Keratinocyte (primary cell): ENCODE data around the gene PTS. TPM values are rescaled to one million over a fixed set of nuclear protein-coding genes. Genes with fewer than 3 reads are reported as not detected.

Experiments used
- DNase-seq: peaks from one replicate; pipeline ENCODE4 v3.0.0-alpha.2; 2011; ENCODE audit warnings: low read depth, missing footprints, low spot score
- FAIRE-seq: peaks from 2 replicates; lab custom pipeline; 2011; peaks lifted over from hg19 to GRCh38; lab: Jason Lieb, UNC
- H2AFZ ChIP-seq: 2 replicates; pipeline ENCODE4 v1.6.0; 2012; ENCODE audit warnings: low read length, control low read depth, inconsistent platforms; ENCODE audit not compliant: control insufficient read depth
- H3K27ac ChIP-seq: 2 replicates; pipeline ENCODE4 v1.5.1; 2011; ENCODE audit warnings: low read length; ENCODE audit not compliant: control insufficient read depth, insufficient read depth
- H3K27me3 ChIP-seq: 3 replicates; pipeline ENCODE4 v1.6.0; 2011; ENCODE audit warnings: low read length; ENCODE audit not compliant: control insufficient read depth, insufficient read depth; ENCODE audit errors: extremely low read depth
- H3K36me3 ChIP-seq, 2 experiments: 2 replicates in 1 of 2; 3 replicates in 1 of 2; pipeline ENCODE4 v1.5.1; 2011; ENCODE audit warnings: low read length in 2 of 2, mild to moderate bottlenecking in 1 of 2; ENCODE audit not compliant: control insufficient read depth in 2 of 2, insufficient read depth in 2 of 2; ENCODE audit errors: extremely low read depth in 1 of 2
- H3K4me1 ChIP-seq: 3 replicates; pipeline ENCODE4 v1.5.1; 2011; ENCODE audit warnings: low read length; ENCODE audit not compliant: control insufficient read depth, insufficient read depth; ENCODE audit errors: extremely low read depth
- H3K4me2 ChIP-seq: 3 replicates; pipeline ENCODE4 v1.6.0; 2011; ENCODE audit warnings: low read depth, low read length; ENCODE audit not compliant: control insufficient read depth, insufficient read depth; ENCODE audit errors: extremely low read depth
- H3K4me3 ChIP-seq, 3 experiments: fragments of 200-600 bp in 1 of 3; sonication (generic) in 1 of 3; 2 replicates in 2 of 3; 3 replicates in 1 of 3; pipeline ENCODE4 v1.5.1; 2011 to 2016; ENCODE audit warnings: low read length in 3 of 3, mild to moderate bottlenecking in 3 of 3, control low read depth in 2 of 3, inconsistent platforms in 1 of 3, low read depth in 1 of 3, mixed read lengths in 1 of 3, mixed run types in 1 of 3, moderate library complexity in 1 of 3; ENCODE audit not compliant: control insufficient read depth in 2 of 3, insufficient read depth in 2 of 3; ENCODE audit errors: extremely low read depth in 1 of 3
- H3K79me2 ChIP-seq: 2 replicates; pipeline ENCODE4 v1.6.0; 2012; ENCODE audit warnings: low read length; ENCODE audit not compliant: control insufficient read depth, insufficient read depth
- H3K9ac ChIP-seq: 3 replicates; pipeline ENCODE4 v1.6.0; 2011; ENCODE audit warnings: low read length; ENCODE audit not compliant: control insufficient read depth, insufficient read depth; ENCODE audit errors: extremely low read depth
- H3K9me1 ChIP-seq: 3 replicates; pipeline ENCODE4 v1.6.0; 2011; ENCODE audit warnings: low read length; ENCODE audit not compliant: control insufficient read depth, insufficient read depth; ENCODE audit errors: extremely low read depth
- H3K9me3 ChIP-seq: 2 replicates; pipeline ENCODE4 v1.5.1; 2012; ENCODE audit warnings: low read depth, low read length; ENCODE audit not compliant: control insufficient read depth
- H4K20me1 ChIP-seq: 3 replicates; pipeline ENCODE4 v1.6.0; 2011; ENCODE audit warnings: low read length; ENCODE audit not compliant: control insufficient read depth, insufficient read depth; ENCODE audit errors: extremely low read depth
- CTCF ChIP-seq, 3 experiments: IDR thresholded peaks in 1 of 3; conservative IDR thresholded peaks in 1 of 3; optimal IDR thresholded peaks in 1 of 3; 2 replicates in 2 of 3; 3 replicates in 1 of 3; pipeline versions ENCODE3 to v1.5.1; 2011; ENCODE audit warnings: low read length in 3 of 3, mild to moderate bottlenecking in 3 of 3, moderate library complexity in 2 of 3, control low read depth in 1 of 3, inconsistent platforms in 1 of 3; ENCODE audit not compliant: insufficient read depth in 2 of 3; ENCODE audit errors: extremely low read depth in 1 of 3
- EZH2 ChIP-seq: IDR thresholded peaks from one replicate; pipeline ENCODE4 v1.6.1; 2012; ENCODE audit warnings: inconsistent platforms, mild to moderate bottlenecking, low read length, moderate library complexity
- dilution Hi-C: fragments of 300-500 bp; cut with MboI; formaldehyde crosslinking; loops from one replicate; pipeline ENCODE4 v1.7.0; 2020; ENCODE audit warnings: low sequenced_read_pairs; ENCODE audit not compliant: extremely low pct_ligation_motif_present
- polyA plus RNA-seq, 5 experiments: library from polyadenylated mRNA; depleted of rRNA in 3 of 5; stranded (reverse) in 3 of 5; stranded (forward) in 1 of 5; unstranded in 1 of 5; fragments of >200 nt; gene quantifications; 1 replicate in 1 of 5; 2 replicates in 3 of 5; 3 replicates in 1 of 5; pipeline versions ENCODE4 v1.2.1 to v1.2.3, GENCODE V29; 2011 to 2012; ENCODE audit warnings: missing spikeins in 2 of 5, low read depth in 1 of 5, low replicate concordance in 1 of 5

Gene PTS
- polyA plus RNA-seq, 1 donor (not counting 4 experiments of a cell fraction or from before 2014, with no cell fraction given) = 72.5 TPM

- no peak for TF ChIP-seq EZH2
- no peak for TF ChIP-seq CTCF (optimal IDR thresholded peaks at IDR 0.05 in 1 of 3, IDR thresholded peaks at IDR 0.05 in 1 of 3, conservative IDR thresholded peaks at IDR 0.05 in 1 of 3; ENCODE audit: extremely low read depth in 1 of 3, insufficient read depth in 2 of 3, low read length in 3 of 3)
- no peaks in the 10 kb centered on the region for H3K36me3 ChIP-seq
- H4K20me1 ChIP-seq = no peaks in the 10 kb centered on the region
- H3K9me1 ChIP-seq = no peaks in the 10 kb centered on the region
- H3K4me1 ChIP-seq = peaks cover 13% of the 10 kb centered on the region
- H3K9me3 ChIP-seq = no peaks in the 10 kb centered on the region
- FAIRE-seq = no peak
- dilution Hi-C loops = no loop called here
- H2AFZ ChIP-seq = no peak overlapping the region
- H3K27ac ChIP-seq = no peak overlapping the region
- H3K4me2 ChIP-seq = no peak overlapping the region
- H3K4me3 ChIP-seq = no peak overlapping the region
- no peaks in the 10 kb centered on the region for H3K27me3 ChIP-seq
- H3K79me2 ChIP-seq = no peaks in the 10 kb centered on the region
- no peak for DNase-seq
- no peak overlapping the region for H3K9ac ChIP-seq
Measured at GRCh38 chr11:112200252-112200651, 26.0 kb upstream of the PTS start.

GRCh38 chr11:112206071-112206470 is 20.2 kb upstream of the PTS start:
- no peak overlapping the region for H3K4me2 ChIP-seq
- DNase-seq (no peak), FAIRE-seq (no peak)
- H3K9me1 ChIP-seq = no peaks in the 10 kb centered on the region
- no peak overlapping the region for H3K9ac ChIP-seq
- dilution Hi-C loops = no loop called here
- no peaks in the 10 kb centered on the region for H4K20me1 ChIP-seq
- no peak overlapping the region for H2AFZ ChIP-seq
- H3K4me1 ChIP-seq = no peaks in the 10 kb centered on the region
- H3K36me3 ChIP-seq = no peaks in the 10 kb centered on the region
- H3K27ac ChIP-seq = no peak overlapping the region
- H3K4me3 ChIP-seq = no peak overlapping the region
- no peaks in the 10 kb centered on the region for H3K79me2 ChIP-seq
- no peaks in the 10 kb centered on the region for H3K27me3 ChIP-seq
- TF ChIP-seq CTCF (optimal IDR thresholded peaks at IDR 0.05 in 1 of 3, IDR thresholded peaks at IDR 0.05 in 1 of 3, conservative IDR thresholded peaks at IDR 0.05 in 1 of 3; ENCODE audit: extremely low read depth in 1 of 3, insufficient read depth in 2 of 3, low read length in 3 of 3) (no peak), EZH2 (no peak)
- H3K9me3 ChIP-seq = no peaks in the 10 kb centered on the region
